ENCODE results near the gene THAP2. TPM values are rescaled to one million over a fixed set of nuclear protein-coding genes. Genes with fewer than 3 reads are reported as not detected.
A peak's percentile ranks its signal among the peaks of the same experiment; 100 is the strongest.

The THAP2 gene
- total and polyA plus RNA-seq, 3 experiments from 2014 or later, result 5.2 to 8.6 (median 7.8) TPM

DNA sequence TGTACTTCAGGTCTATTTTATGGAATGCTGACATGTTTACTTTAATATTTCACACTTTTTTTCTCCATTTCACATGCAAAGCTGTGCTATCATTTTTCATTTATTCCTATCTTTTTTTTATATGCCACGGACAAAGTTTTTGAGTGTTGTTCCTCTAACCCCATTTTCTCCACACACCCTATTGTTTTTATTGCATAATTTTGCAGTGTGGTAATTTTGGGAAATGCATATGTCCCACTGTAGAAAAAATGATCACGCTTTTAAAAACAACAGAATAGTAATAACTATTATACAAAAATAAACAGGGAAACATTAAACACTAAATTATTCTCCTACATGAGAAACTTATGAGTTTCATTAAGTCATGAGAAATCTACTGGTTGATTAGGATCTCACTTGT, 14.7 kb upstream of the THAP2 start:
- H3K27me3 Mint-ChIP-seq, result no peaks in the 10 kb centered on the region
- no peaks in the 10 kb centered on the region for H3K27me3 ChIP-seq (ENCODE audit: insufficient read depth, low read length, poor library complexity, severe bottlenecking)
- peak overlapping the region in 4 of 8 donors; percentile 2 to 18 (median 8) for H3K27ac Mint-ChIP-seq
- H3K36me3 Mint-ChIP-seq, result peaks cover 0 to 46% (median 5%) of the 10 kb centered on the region in 3 donors
- ChIA-PET CTCF (no interaction called here), POLR2A (no interaction called here)
- peaks cover 20% of the 10 kb centered on the region for H3K4me1 ChIP-seq (ENCODE audit: insufficient read depth, low read length)
- no peak for DNase-seq
- no peaks in the 10 kb centered on the region for H3K9me3 ChIP-seq (ENCODE audit: low read length)
- no peak overlapping the region for H3K27ac ChIP-seq (ENCODE audit: low read depth, low read length)
- H3K4me3 Mint-ChIP-seq, result peak overlapping the region in 2 of 7 donors; percentile 3 to 4
- peaks cover 23% of the 10 kb centered on the region for H3K36me3 ChIP-seq (ENCODE audit: insufficient read depth, low read length)
- H3K9me3 Mint-ChIP-seq, result no peaks in the 10 kb centered on the region
- H3K4me3 ChIP-seq (ENCODE audit: low read length), result no peak overlapping the region
- peaks cover 29 to 41% (median 40%) of the 10 kb centered on the region in 3 donors for H3K4me1 Mint-ChIP-seq

DNA sequence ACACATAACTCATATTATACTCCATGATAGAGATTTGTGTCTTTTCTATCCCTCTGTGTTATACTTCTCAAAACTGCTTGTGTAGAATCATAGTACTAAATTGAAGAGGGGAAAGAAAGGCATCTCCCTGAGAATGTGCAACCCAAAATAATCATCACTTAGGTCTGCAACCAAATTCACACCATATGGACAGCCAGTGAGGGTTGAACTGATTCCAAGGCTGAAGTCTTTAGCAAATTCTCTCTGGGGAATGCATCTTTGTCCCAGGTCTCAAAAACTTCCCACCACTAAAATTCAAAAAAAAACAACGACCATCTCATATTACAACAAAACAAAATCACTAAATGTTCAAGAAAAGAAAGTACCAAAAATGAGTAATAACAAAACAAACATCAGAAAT, 11.4 kb upstream of the THAP2 start:
- Histone ChIP-seq H3K4me3 (ENCODE audit: low read length) (no peak overlapping the region), H3K9me3 (ENCODE audit: low read length) (no peaks in the 10 kb centered on the region), H3K27ac (ENCODE audit: low read depth, low read length) (no peak overlapping the region), H3K4me1 (ENCODE audit: insufficient read depth, low read length) (peaks cover 41% of the 10 kb centered on the region), H3K27me3 (ENCODE audit: insufficient read depth, low read length, poor library complexity, severe bottlenecking) (no peaks in the 10 kb centered on the region), H3K36me3 (ENCODE audit: insufficient read depth, low read length) (peaks cover 17% of the 10 kb centered on the region)
- CTCF ChIA-PET, result no interaction called here
- Mint-ChIP-seq H3K27ac (no peak overlapping the region), H3K27me3 (no peaks in the 10 kb centered on the region), H3K4me1 (peaks cover 21 to 43% (median 35%) of the 10 kb centered on the region in 3 donors), H3K36me3 (peaks cover 0 to 50% (median 6%) of the 10 kb centered on the region in 3 donors), H3K4me3 (no peak overlapping the region), H3K9me3 (no peaks in the 10 kb centered on the region)
- DNase-seq, result no peak
- POLR2A ChIA-PET, result no interaction called here

DNA sequence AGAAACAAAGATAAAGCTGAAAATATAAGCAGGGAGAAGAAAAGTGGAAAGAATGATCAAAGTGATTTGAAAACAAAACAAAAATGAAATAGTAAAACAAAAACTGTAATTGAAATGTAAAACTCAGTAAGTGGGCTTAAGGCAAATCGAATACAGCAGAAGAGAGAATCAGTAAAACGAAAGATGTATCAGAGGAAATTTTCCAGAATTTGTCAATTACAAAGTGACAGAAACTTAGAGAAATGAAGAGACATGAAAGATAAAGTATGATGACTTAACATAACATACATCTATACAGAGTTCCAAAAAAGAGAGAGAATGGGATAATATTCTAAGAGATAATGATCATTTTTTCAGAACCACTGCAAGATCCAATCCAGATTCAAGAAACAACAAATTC, 11.0 kb upstream of the THAP2 start:
- no peak overlapping the region for H3K27ac Mint-ChIP-seq
- POLR2A ChIA-PET, result no interaction called here
- DNase-seq, result no peak
- CTCF ChIA-PET, result no interaction called here
- H3K4me1 ChIP-seq (ENCODE audit: insufficient read depth, low read length), result peaks cover 41% of the 10 kb centered on the region
- H3K9me3 ChIP-seq (ENCODE audit: low read length), result no peaks in the 10 kb centered on the region
- no peak overlapping the region for H3K27ac ChIP-seq (ENCODE audit: low read depth, low read length)
- H3K9me3 Mint-ChIP-seq, result no peaks in the 10 kb centered on the region
- no peaks in the 10 kb centered on the region for H3K27me3 Mint-ChIP-seq
- peaks cover 17% of the 10 kb centered on the region for H3K36me3 ChIP-seq (ENCODE audit: insufficient read depth, low read length)
- H3K4me3 Mint-ChIP-seq, result no peak overlapping the region
- H3K4me3 ChIP-seq (ENCODE audit: low read length), result no peak overlapping the region
- H3K27me3 ChIP-seq (ENCODE audit: insufficient read depth, low read length, poor library complexity, severe bottlenecking), result no peaks in the 10 kb centered on the region
- peaks cover 0 to 51% (median 6%) of the 10 kb centered on the region in 3 donors for H3K36me3 Mint-ChIP-seq
- peaks cover 17 to 40% (median 34%) of the 10 kb centered on the region in 3 donors for H3K4me1 Mint-ChIP-seq

DNA sequence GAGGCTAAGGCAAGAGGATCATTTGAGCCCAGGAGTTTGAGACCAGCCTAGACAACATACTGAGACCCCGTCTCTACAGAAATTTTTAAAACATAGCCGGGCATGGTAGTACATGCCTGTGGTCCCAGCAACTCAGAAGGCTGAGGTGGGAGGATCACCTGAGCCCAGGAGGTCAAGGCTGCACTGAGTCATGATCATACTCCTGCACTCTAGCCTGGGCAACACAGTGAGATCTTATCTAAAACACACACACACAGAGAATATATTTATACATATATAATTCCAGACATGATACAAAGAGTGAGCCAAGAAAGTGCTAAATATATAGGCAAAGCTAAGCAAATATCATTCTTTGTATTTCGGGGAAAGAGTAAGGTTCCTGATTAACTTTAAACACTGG, 9.9 kb upstream of the THAP2 start:
- POLR2A ChIA-PET, result no interaction called here

DNA sequence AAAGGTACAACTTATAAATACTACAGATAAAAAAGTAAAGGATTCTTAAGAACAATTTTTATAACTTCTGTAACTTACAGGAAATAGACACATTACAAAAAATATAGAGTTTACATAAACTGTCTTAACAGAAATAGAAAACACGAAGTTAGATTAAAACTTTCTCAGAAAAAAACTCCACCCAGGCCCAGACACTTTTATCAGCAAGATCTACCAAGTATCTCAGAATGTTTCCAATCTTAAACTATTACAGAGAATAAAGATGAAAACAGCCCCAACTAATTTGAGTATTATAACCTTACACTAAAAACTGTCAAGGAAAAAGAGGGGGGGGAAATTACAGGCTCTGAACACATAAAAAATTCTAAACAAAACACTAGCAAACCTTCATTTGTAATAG, 8.6 kb upstream of the THAP2 start:
- Mint-ChIP-seq H3K9me3 (no peaks in the 10 kb centered on the region), H3K4me3 (peak overlapping the region; percentile 3 to 63 (median 51)), H3K4me1 (peaks cover 20 to 39% (median 38%) of the 10 kb centered on the region in 3 donors), H3K27me3 (no peaks in the 10 kb centered on the region), H3K36me3 (peaks cover 0 to 53% (median 13%) of the 10 kb centered on the region in 3 donors), H3K27ac (peak overlapping the region in 6 of 8 donors; percentile 7 to 74 (median 64))
- Histone ChIP-seq H3K9me3 (ENCODE audit: low read length) (no peaks in the 10 kb centered on the region), H3K36me3 (ENCODE audit: insufficient read depth, low read length) (peaks cover 31% of the 10 kb centered on the region), H3K4me1 (ENCODE audit: insufficient read depth, low read length) (peaks cover 43% of the 10 kb centered on the region), H3K27me3 (ENCODE audit: insufficient read depth, low read length, poor library complexity, severe bottlenecking) (no peaks in the 10 kb centered on the region), H3K27ac (ENCODE audit: low read depth, low read length) (no peak overlapping the region), H3K4me3 (ENCODE audit: low read length) (no peak overlapping the region)
- CTCF ChIA-PET, result no interaction called here
- POLR2A ChIA-PET, result no interaction called here
- DNase-seq, result no peak

More for the DNA sequence above, 9.9 kb upstream of the THAP2 start:
- Mint-ChIP-seq H3K36me3 (peaks cover 0 to 52% (median 12%) of the 10 kb centered on the region in 3 donors), H3K27me3 (no peaks in the 10 kb centered on the region), H3K4me3 (peak overlapping the region in 4 of 7 donors; percentile 44 to 55 (median 52)), H3K4me1 (peaks cover 16 to 38% (median 34%) of the 10 kb centered on the region in 3 donors), H3K9me3 (no peaks in the 10 kb centered on the region), H3K27ac (peak overlapping the region in 2 of 8 donors; percentile 30 to 74)
- peaks cover 40% of the 10 kb centered on the region for H3K4me1 ChIP-seq (ENCODE audit: insufficient read depth, low read length)
- H3K9me3 ChIP-seq (ENCODE audit: low read length), result no peaks in the 10 kb centered on the region
- H3K4me3 ChIP-seq (ENCODE audit: low read length), result no peak overlapping the region
- H3K27me3 ChIP-seq (ENCODE audit: insufficient read depth, low read length, poor library complexity, severe bottlenecking), result no peaks in the 10 kb centered on the region
- DNase-seq, result no peak
- peaks cover 24% of the 10 kb centered on the region for H3K36me3 ChIP-seq (ENCODE audit: insufficient read depth, low read length)
- no peak overlapping the region for H3K27ac ChIP-seq (ENCODE audit: low read depth, low read length)
- CTCF ChIA-PET, result interaction anchor here (0.7 kb wide), 1 partner anchor 17 kb away, joined by 3 read pairs; no protein-coding TSS in a partner anchor

DNA sequence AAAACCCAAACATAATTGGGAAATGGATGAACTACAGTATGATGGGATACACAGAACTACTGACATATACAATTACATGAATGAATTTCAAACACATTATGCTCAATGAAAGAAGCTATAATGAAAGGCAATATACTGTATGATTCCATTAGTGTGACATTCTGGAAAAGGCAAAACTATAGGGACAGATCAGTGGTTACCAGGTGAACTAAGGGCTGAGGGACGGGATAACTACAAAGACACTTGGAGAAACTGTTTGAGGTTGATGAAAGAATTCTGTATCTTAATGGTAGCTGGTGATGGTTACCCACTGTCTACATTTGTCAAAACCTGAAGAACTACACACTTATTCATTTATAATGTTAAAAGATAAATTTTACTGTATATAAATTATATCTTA, 8.2 kb upstream of the THAP2 start:
- no peaks in the 10 kb centered on the region for H3K27me3 Mint-ChIP-seq
- Histone ChIP-seq H3K27me3 (ENCODE audit: insufficient read depth, low read length, poor library complexity, severe bottlenecking) (no peaks in the 10 kb centered on the region), H3K4me1 (ENCODE audit: insufficient read depth, low read length) (peaks cover 41% of the 10 kb centered on the region), H3K9me3 (ENCODE audit: low read length) (no peaks in the 10 kb centered on the region), H3K27ac (ENCODE audit: low read depth, low read length) (no peak overlapping the region), H3K4me3 (ENCODE audit: low read length) (no peak overlapping the region), H3K36me3 (ENCODE audit: insufficient read depth, low read length) (peaks cover 31% of the 10 kb centered on the region)
- H3K4me1 Mint-ChIP-seq, result peaks cover 21 to 42% (median 38%) of the 10 kb centered on the region in 3 donors
- H3K27ac Mint-ChIP-seq, result peak overlapping the region in 5 of 8 donors; percentile 16 to 74 (median 71)
- ChIA-PET POLR2A (no interaction called here), CTCF (no interaction called here)
- no peak for DNase-seq
- peaks cover 0 to 53% (median 13%) of the 10 kb centered on the region in 3 donors for H3K36me3 Mint-ChIP-seq
- no peaks in the 10 kb centered on the region for H3K9me3 Mint-ChIP-seq
- H3K4me3 Mint-ChIP-seq, result peak overlapping the region; percentile 3 to 63 (median 51)

DNA sequence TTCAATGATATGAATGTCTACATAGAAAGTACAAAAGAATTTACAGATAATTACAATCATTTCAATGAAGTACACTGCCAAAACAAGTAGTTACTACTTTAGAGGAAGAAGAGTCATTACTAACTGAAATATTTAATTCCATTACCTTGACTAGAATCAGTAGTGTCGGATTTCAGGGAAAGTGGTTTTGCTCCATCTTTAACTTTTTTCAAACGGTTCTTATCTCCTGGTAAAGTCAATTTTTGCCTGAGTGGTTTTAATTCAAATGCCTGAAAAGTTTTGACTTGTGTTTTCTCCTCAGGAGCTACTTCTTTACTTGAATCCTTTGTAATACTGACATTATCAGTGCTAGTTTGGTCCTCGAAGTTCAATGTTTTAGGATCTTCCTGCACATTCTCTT, 7.4 kb upstream of the THAP2 start:
- Histone ChIP-seq H3K9me3 (ENCODE audit: low read length) (no peaks in the 10 kb centered on the region), H3K27me3 (ENCODE audit: insufficient read depth, low read length, poor library complexity, severe bottlenecking) (no peaks in the 10 kb centered on the region), H3K27ac (ENCODE audit: low read depth, low read length) (no peak overlapping the region), H3K4me1 (ENCODE audit: insufficient read depth, low read length) (peaks cover 37% of the 10 kb centered on the region), H3K36me3 (ENCODE audit: insufficient read depth, low read length) (peaks cover 31% of the 10 kb centered on the region), H3K4me3 (ENCODE audit: low read length) (no peak overlapping the region)
- H3K4me1 Mint-ChIP-seq, result peaks cover 25 to 44% (median 41%) of the 10 kb centered on the region in 3 donors
- H3K27me3 Mint-ChIP-seq, result no peaks in the 10 kb centered on the region
- DNase-seq, result no peak
- H3K9me3 Mint-ChIP-seq, result no peaks in the 10 kb centered on the region
- peaks cover 0 to 53% (median 13%) of the 10 kb centered on the region in 3 donors for H3K36me3 Mint-ChIP-seq
- ChIA-PET POLR2A (interaction anchor here (1.0 kb wide), 1 partner anchor 30 kb away, joined by 3 read pairs; no protein-coding TSS in a partner anchor), CTCF (no interaction called here)
- peak overlapping the region in 1 of 8 donors; percentile 20 for H3K27ac Mint-ChIP-seq
- H3K4me3 Mint-ChIP-seq, result no peak overlapping the region

DNA sequence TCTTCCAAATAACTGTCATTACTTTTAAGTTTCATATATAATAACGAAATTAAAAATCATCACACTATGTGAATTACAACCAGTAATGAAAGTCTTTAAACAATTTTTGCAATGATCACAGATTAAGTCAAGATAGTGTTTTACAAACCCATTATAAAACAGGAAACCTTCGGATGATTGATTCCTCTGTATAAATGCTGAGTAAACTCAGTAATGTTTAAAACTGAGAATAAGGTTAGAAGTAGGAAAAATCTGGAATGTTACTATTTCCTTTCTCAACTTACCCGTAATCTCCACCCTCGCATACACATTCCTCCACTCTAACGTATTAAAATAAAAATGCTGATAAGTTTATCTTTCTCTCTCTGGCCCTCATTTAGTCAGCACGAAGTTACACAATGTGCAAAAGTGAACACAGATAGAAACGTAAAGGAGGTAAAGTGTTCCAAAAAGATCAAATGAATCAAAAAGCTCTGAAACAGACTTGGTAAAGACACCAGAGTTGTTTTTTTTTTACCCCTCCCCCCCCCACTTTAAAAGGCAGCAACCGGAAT, 2.0 kb upstream of the THAP2 start:
- Mint-ChIP-seq H3K9me3 (no peaks in the 10 kb centered on the region), H3K4me3 (peak overlapping the region; percentile 94 to 100 (median 99)), H3K27me3 (peaks cover 0 to 3% of the 10 kb centered on the region in 2 donors), H3K4me1 (peaks cover 45 to 68% (median 57%) of the 10 kb centered on the region in 3 donors), H3K27ac (peak overlapping the region; percentile 97 to 100 (median 100)), H3K36me3 (peaks cover 0 to 56% (median 17%) of the 10 kb centered on the region in 3 donors)
- Histone ChIP-seq H3K4me3 (ENCODE audit: low read length) (peak overlapping the region; percentile 90), H3K4me1 (ENCODE audit: insufficient read depth, low read length) (peaks cover 33% of the 10 kb centered on the region), H3K36me3 (ENCODE audit: insufficient read depth, low read length) (peaks cover 14% of the 10 kb centered on the region), H3K9me3 (ENCODE audit: low read length) (no peaks in the 10 kb centered on the region), H3K27ac (ENCODE audit: low read depth, low read length) (peak overlapping the region; percentile 99), H3K27me3 (ENCODE audit: insufficient read depth, low read length, poor library complexity, severe bottlenecking) (no peaks in the 10 kb centered on the region)
- ChIA-PET POLR2A (interaction anchor here (0.6 to 3.6 kb wide), 6 partner anchors 24 to 178 kb away, joined by 3 to 74 read pairs (median 12); partner anchors contain the start of genes RAB21, TBC1D15 and TMEM19), CTCF (no interaction called here)
- DNase-seq, result no peak

Measured in CD8-positive, alpha-beta memory T cell (primary cell).